Vagina (tissue), 2 donors: ENCODE data around the gene ZNF248. TPM values are rescaled to one million over a fixed set of nuclear protein-coding genes. Genes with fewer than 3 reads are reported as not detected.
"Not testable (repeated sequence)": the region's sequence is repeated elsewhere in the genome, so short reads cannot be mapped to it uniquely, and the experiment has no call there.

Source experiments
- DNase-seq, 2 donors: peaks; one replicate each; pipeline ENCODE4 v3.0.0-alpha.2; 2017; ENCODE audit errors: extremely low spot score in 2 of 2
- H3K27ac ChIP-seq: fragments of 200-600 bp; sonication (generic); one replicate; pipeline ENCODE4 v1.5.1; 2019
- H3K27me3 ChIP-seq: fragments of 200-600 bp; sonication (generic); one replicate; pipeline ENCODE4 v1.5.1; 2019
- H3K36me3 ChIP-seq, 2 donors: fragments of 200-600 bp; sonication (generic); one replicate each; pipeline ENCODE4 v1.5.1; 2017 to 2019
- H3K4me1 ChIP-seq: fragments of 200-600 bp; sonication (generic); one replicate; pipeline ENCODE4 v1.5.1; 2019
- H3K4me3 ChIP-seq, 2 donors: fragments of 200-600 bp; sonication (generic); 1 replicate in 1 of 2; 2 replicates in 1 of 2; pipeline ENCODE4 v1.5.1; 2016 to 2019
- H3K9me3 ChIP-seq: fragments of 200-600 bp; sonication (generic); one replicate; pipeline ENCODE4 v1.5.1; 2019
- CTCF ChIP-seq, 3 experiments: fragments of 450-650 bp in 2 of 3; fragments of 200-600 bp in 1 of 3; sonication (generic) in 1 of 3; IDR thresholded peaks; one replicate each; pipeline ENCODE4 v1.5.1; 2017 to 2019; ENCODE audit warnings: antibody characterized with exemption in 3 of 3, mild to moderate bottlenecking in 2 of 3, moderate library complexity in 2 of 3
- POLR2A ChIP-seq, 2 donors: fragments of 450-650 bp; IDR thresholded peaks; one replicate each; pipeline ENCODE4 v1.6.1; 2017; ENCODE audit warnings: antibody characterized with exemption in 2 of 2, mild to moderate bottlenecking in 2 of 2, moderate library complexity in 2 of 2
- POLR2AphosphoS5 ChIP-seq, 2 donors: sonication (generic); formaldehyde crosslinking; IDR thresholded peaks; one replicate each; pipeline ENCODE4 v1.9.0; 2017; ENCODE audit warnings: antibody characterized with exemption in 2 of 2, mild to moderate bottlenecking in 2 of 2, low read depth in 1 of 2; ENCODE audit not compliant: insufficient read depth in 1 of 2
- intact Hi-C: fragments of 100-400 bp; cut with DNase I; formaldehyde crosslinking; loops from one replicate; pipeline ENCODE4 v1.15.1; 2023
- total RNA-seq: library from RNA; depleted of rRNA; stranded (reverse); fragments of >200 nt; gene quantifications from one replicate; pipeline ENCODE4 v1.2.3, GENCODE V29; 2016

The ZNF248 gene
- total RNA-seq, 1 donor from 2014 or later, result 17.7 TPM

- Histone ChIP-seq H3K27me3 (no peaks in the 10 kb centered on the region), H3K9me3 (no peaks in the 10 kb centered on the region), H3K4me3 (no peak overlapping the region), H3K36me3 (no peaks in the 10 kb centered on the region), H3K27ac (no peak overlapping the region), H3K4me1 (no peaks in the 10 kb centered on the region)
- TF ChIP-seq CTCF (IDR thresholded peaks at IDR 0.05) (no peak), POLR2A (IDR thresholded peaks at IDR 0.05) (no peak), POLR2AphosphoS5 (IDR thresholded peaks at IDR 0.05; ENCODE audit: insufficient read depth in 1 of 2, low read depth in 1 of 2) (no peak)
- intact Hi-C loops, result no loop called here
- no peak for DNase-seq
Observed at GRCh38 chr10:37741831-37742230, 115.6 kb downstream of the ZNF248 start.

GRCh38 chr10:37739181-37739580 lies 118.2 kb downstream of the ZNF248 start:
- Histone ChIP-seq H3K4me1 (no peaks in the 10 kb centered on the region), H3K36me3 (no peaks in the 10 kb centered on the region), H3K9me3 (no peaks in the 10 kb centered on the region), H3K27me3 (no peaks in the 10 kb centered on the region), H3K4me3 (no peak overlapping the region), H3K27ac (no peak overlapping the region)
- intact Hi-C loops, result no loop called here
- no peak for DNase-seq
- no peak for TF ChIP-seq POLR2A (IDR thresholded peaks at IDR 0.05)
- TF ChIP-seq CTCF (IDR thresholded peaks at IDR 0.05), result no peak
- no peak for TF ChIP-seq POLR2AphosphoS5 (IDR thresholded peaks at IDR 0.05; ENCODE audit: insufficient read depth in 1 of 2, low read depth in 1 of 2)

- H3K27ac ChIP-seq, H3K9me3 ChIP-seq, intact Hi-C loops, H3K4me1 ChIP-seq, H3K4me3 ChIP-seq, H3K27me3 ChIP-seq, DNase-seq, H3K36me3 ChIP-seq: not testable (repeated sequence)
Observed at GRCh38 chr10:37738241-37738640, 119.2 kb downstream of the ZNF248 start.

GRCh38 chr10:37737336-37737735 lies 120.1 kb downstream of the ZNF248 start:
- Histone ChIP-seq H3K4me3 (no peak overlapping the region), H3K9me3 (no peaks in the 10 kb centered on the region), H3K27ac (no peak overlapping the region), H3K4me1 (no peaks in the 10 kb centered on the region), H3K36me3 (no peaks in the 10 kb centered on the region), H3K27me3 (no peaks in the 10 kb centered on the region)
- no peak for DNase-seq
- TF ChIP-seq POLR2A (IDR thresholded peaks at IDR 0.05) (no peak), POLR2AphosphoS5 (IDR thresholded peaks at IDR 0.05; ENCODE audit: insufficient read depth in 1 of 2, low read depth in 1 of 2) (no peak), CTCF (IDR thresholded peaks at IDR 0.05) (no peak)
- intact Hi-C loops, result loop anchor here (1.0 kb wide), 1 partner anchor 22 kb away; no protein-coding TSS in a partner anchor

GRCh38 chr10:37736120-37736519 lies 121.3 kb downstream of the ZNF248 start:
- no peaks in the 10 kb centered on the region for H3K4me1 ChIP-seq
- H3K4me3 ChIP-seq, result no peak overlapping the region
- no peaks in the 10 kb centered on the region for H3K9me3 ChIP-seq
- DNase-seq, result no peak
- H3K27me3 ChIP-seq, result no peaks in the 10 kb centered on the region
- intact Hi-C loops, result no loop called here
- H3K27ac ChIP-seq, result no peak overlapping the region
- TF ChIP-seq POLR2AphosphoS5 (IDR thresholded peaks at IDR 0.05; ENCODE audit: insufficient read depth in 1 of 2, low read depth in 1 of 2) (no peak), CTCF (IDR thresholded peaks at IDR 0.05) (no peak), POLR2A (IDR thresholded peaks at IDR 0.05) (no peak)
- H3K36me3 ChIP-seq, result no peaks in the 10 kb centered on the region

- Histone ChIP-seq H3K27ac (no peak overlapping the region), H3K4me3 (no peak overlapping the region), H3K36me3 (no peaks in the 10 kb centered on the region), H3K27me3 (no peaks in the 10 kb centered on the region), H3K9me3 (no peaks in the 10 kb centered on the region), H3K4me1 (no peaks in the 10 kb centered on the region)
- TF ChIP-seq CTCF (IDR thresholded peaks at IDR 0.05), result no peak
- no peak for TF ChIP-seq POLR2AphosphoS5 (IDR thresholded peaks at IDR 0.05; ENCODE audit: insufficient read depth in 1 of 2, low read depth in 1 of 2)
- TF ChIP-seq POLR2A (IDR thresholded peaks at IDR 0.05), result no peak
- intact Hi-C loops, result no loop called here
- DNase-seq, result no peak
Observed at GRCh38 chr10:37734971-37735370, 122.4 kb downstream of the ZNF248 start.
